Upper lobe of left lung (tissue), 6 donors: Measurements from ENCODE around the gene PBX3. TPM values are rescaled to one million over a fixed set of nuclear protein-coding genes. Genes with fewer than 3 reads are reported as not detected.

Experiments
- ATAC-seq, 2 donors: fragments of 200-7000 bp; cut with Tn5 transposase; one replicate each; pipeline ENCODE4 v1.9.1; 2022; ENCODE audit warnings: mild to moderate bottlenecking in 2 of 2, moderate library complexity in 2 of 2; ENCODE audit not compliant: low FRiP score in 2 of 2
- DNase-seq, 2 donors: peaks; one replicate each; pipeline ENCODE4 v3.0.0-alpha.2; 2019 to 2020
- H3K27ac ChIP-seq, 4 donors: fragments of 200-600 bp; sonication (generic); one replicate each; pipeline ENCODE4 v1.5.1; 2016 to 2019
- H3K27me3 ChIP-seq, 4 donors: fragments of 200-600 bp; sonication (generic); one replicate each; pipeline ENCODE4 v1.5.1; 2017 to 2019
- H3K36me3 ChIP-seq, 4 donors: fragments of 200-600 bp; sonication (generic); one replicate each; pipeline ENCODE4 v1.5.1; 2016 to 2019
- H3K4me1 ChIP-seq, 4 donors: fragments of 200-600 bp; sonication (generic); one replicate each; pipeline ENCODE4 v1.5.1; 2018 to 2019
- H3K4me3 ChIP-seq, 4 donors: fragments of 200-600 bp; sonication (generic); one replicate each; pipeline ENCODE4 v1.5.1; 2017 to 2019; ENCODE audit warnings: mild to moderate bottlenecking in 2 of 4, moderate library complexity in 1 of 4
- H3K9me3 ChIP-seq, 4 donors: fragments of 200-600 bp; sonication (generic); one replicate each; pipeline ENCODE4 v1.5.1; 2018 to 2019
- EP300 ChIP-seq, 4 donors: sonication (generic); formaldehyde crosslinking; IDR thresholded peaks; one replicate each; pipeline ENCODE4 v1.5.1; 2017; ENCODE audit warnings: antibody characterized with exemption in 4 of 4, control low read depth in 2 of 4
- POLR2A ChIP-seq, 4 donors: fragments of 450-650 bp; IDR thresholded peaks; one replicate each; pipeline ENCODE4 v1.5.1; 2016 to 2017; ENCODE audit warnings: antibody characterized with exemption in 4 of 4, mild to moderate bottlenecking in 2 of 4
- POLR2AphosphoS5 ChIP-seq, 2 donors: sonication (generic); formaldehyde crosslinking; IDR thresholded peaks; one replicate each; pipeline ENCODE4 v1.5.1; 2017; ENCODE audit warnings: antibody characterized with exemption in 2 of 2
- WGBS, 2 donors: methylation state at CpG; one replicate each; pipeline ENCODE4 v1.1.5; 2017 to 2018; 5-methylcytosine and 5-hydroxymethylcytosine counted together
- total RNA-seq, 6 donors: library from RNA; depleted of rRNA in 4 of 6; stranded (reverse); fragments of >200 nt in 4 of 6; gene quantifications; one replicate each; pipeline versions ENCODE4 v1.1.0 to v1.2.1, GENCODE V29; 2016 to 2021
- TF ChIP-seq, protein P1 (sequence below), 6 experiments: fragments of 450-650 bp in 4 of 6; fragments of 200-600 bp in 2 of 6; sonication (generic) in 2 of 6; IDR thresholded peaks; one replicate each; pipeline ENCODE4 v1.5.1; 2016 to 2019; ENCODE audit warnings: antibody characterized with exemption in 6 of 6
- donor health status: DM: no; HTN: no; CAD: no; lungs with moderate emphysema.
- donor health status: DM: no; HTN: yes; CAD: no; lungs with severe emphysema.

PBX3 gene
- total RNA-seq, 6 donors from 2014 or later, result 25.7 to 57.6 (median 41.9) TPM

DNA sequence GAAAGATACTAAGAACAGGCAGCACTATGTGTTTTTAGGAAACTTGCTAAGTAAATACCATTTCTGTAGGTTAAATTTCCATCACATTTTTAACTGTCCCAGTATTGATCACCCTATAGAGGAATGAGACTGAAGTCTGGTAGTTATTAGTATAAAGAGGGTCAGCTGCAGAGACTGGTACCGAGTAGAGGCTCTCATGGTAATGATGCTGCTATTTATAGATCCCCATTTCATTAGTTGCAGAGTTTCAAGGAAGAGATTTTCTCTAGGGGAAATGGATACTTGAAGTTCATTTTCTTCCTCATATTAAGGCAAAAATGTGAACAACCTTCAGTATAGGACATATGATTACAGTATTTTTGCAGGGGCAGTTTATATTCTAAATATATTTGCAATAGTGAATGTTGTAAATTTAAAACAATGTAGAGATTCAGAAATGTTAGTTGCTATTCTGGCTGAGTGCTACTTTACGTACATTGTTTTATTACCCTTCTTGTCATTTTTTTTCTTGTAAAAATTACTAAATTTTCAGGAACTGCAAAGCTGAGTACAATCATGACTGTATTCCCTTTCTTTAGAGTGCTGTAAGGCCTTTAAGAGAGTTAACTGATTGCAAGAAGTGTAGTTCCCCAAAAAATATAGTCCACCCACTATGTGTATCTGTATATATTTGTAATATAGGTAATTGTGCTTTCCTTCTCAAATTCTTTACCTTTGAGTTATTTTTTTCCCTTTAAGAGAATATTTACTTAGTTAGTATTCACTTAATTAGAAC, 14.7 kb downstream of the PBX3 start:
- Histone ChIP-seq H3K4me1 (peaks cover 10 to 26% (median 20%) of the 10 kb centered on the region in 4 donors), H3K9me3 (no peaks in the 10 kb centered on the region), H3K4me3 (no peak overlapping the region), H3K27ac (no peak overlapping the region), H3K27me3 (no peaks in the 10 kb centered on the region), H3K36me3 (no peaks in the 10 kb centered on the region)
- TF ChIP-seq POLR2AphosphoS5 (IDR thresholded peaks at IDR 0.05) (no peak), EP300 (IDR thresholded peaks at IDR 0.05) (no peak), POLR2A (IDR thresholded peaks at IDR 0.05) (no peak)
- TF ChIP-seq, protein P1, sequence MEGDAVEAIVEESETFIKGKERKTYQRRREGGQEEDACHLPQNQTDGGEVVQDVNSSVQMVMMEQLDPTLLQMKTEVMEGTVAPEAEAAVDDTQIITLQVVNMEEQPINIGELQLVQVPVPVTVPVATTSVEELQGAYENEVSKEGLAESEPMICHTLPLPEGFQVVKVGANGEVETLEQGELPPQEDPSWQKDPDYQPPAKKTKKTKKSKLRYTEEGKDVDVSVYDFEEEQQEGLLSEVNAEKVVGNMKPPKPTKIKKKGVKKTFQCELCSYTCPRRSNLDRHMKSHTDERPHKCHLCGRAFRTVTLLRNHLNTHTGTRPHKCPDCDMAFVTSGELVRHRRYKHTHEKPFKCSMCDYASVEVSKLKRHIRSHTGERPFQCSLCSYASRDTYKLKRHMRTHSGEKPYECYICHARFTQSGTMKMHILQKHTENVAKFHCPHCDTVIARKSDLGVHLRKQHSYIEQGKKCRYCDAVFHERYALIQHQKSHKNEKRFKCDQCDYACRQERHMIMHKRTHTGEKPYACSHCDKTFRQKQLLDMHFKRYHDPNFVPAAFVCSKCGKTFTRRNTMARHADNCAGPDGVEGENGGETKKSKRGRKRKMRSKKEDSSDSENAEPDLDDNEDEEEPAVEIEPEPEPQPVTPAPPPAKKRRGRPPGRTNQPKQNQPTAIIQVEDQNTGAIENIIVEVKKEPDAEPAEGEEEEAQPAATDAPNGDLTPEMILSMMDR (IDR thresholded peaks at IDR 0.05), result no peak
- 47 to 56% methylated on average over 2 of the region's 2 CpGs for WGBS, 2 donors
- DNase-seq, result no peak
- ATAC-seq, result no peak

- H3K9me3 ChIP-seq, result no peaks in the 10 kb centered on the region
- WGBS, 2 donors, result 50 to 53% methylated on average over 7 of the region's 7 CpGs
- H3K27me3 ChIP-seq, result no peaks in the 10 kb centered on the region
- peaks cover 10 to 26% (median 17%) of the 10 kb centered on the region in 4 donors for H3K4me1 ChIP-seq
- DNase-seq (no peak), ATAC-seq (no peak)
- no peak for TF ChIP-seq POLR2AphosphoS5 (IDR thresholded peaks at IDR 0.05)
- TF ChIP-seq POLR2A (IDR thresholded peaks at IDR 0.05), result no peak
- TF ChIP-seq, protein P1 (IDR thresholded peaks at IDR 0.05), result no peak
- no peak for TF ChIP-seq EP300 (IDR thresholded peaks at IDR 0.05)
- no peak overlapping the region for H3K4me3 ChIP-seq
- H3K27ac ChIP-seq, result no peak overlapping the region
- no peaks in the 10 kb centered on the region for H3K36me3 ChIP-seq
Observed at GRCh38 chr9:125763394-125763801, 16.2 kb downstream of the PBX3 start.

DNA sequence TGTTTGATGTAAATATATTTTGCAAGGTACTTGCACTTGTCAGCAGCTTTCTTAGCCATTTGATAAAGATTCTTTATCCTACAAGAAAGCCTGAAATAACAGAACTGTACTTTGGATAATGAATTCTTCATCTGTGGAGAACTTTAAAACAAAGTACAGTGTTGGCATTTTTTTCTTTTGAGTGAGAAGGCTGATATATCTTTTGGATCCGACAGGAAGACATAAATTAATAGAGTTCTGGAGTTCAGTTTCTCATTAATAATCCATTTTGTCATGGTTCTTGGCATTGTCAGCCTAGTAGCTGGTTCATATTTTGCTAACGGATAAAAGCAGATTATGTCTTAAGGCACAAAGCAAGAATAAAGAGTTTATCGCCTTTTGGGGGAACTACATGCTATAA, 17.0 kb downstream of the PBX3 start:
- Histone ChIP-seq H3K4me3 (no peak overlapping the region), H3K27ac (no peak overlapping the region), H3K4me1 (peaks cover 10 to 20% (median 13%) of the 10 kb centered on the region in 4 donors), H3K27me3 (no peaks in the 10 kb centered on the region), H3K9me3 (no peaks in the 10 kb centered on the region), H3K36me3 (no peaks in the 10 kb centered on the region)
- ATAC-seq (no peak), DNase-seq (no peak)
- WGBS, 2 donors, result 72 to 75% methylated on average over 3 of the region's 3 CpGs
- TF ChIP-seq POLR2AphosphoS5 (IDR thresholded peaks at IDR 0.05) (no peak), POLR2A (IDR thresholded peaks at IDR 0.05) (no peak), EP300 (IDR thresholded peaks at IDR 0.05) (no peak)
- TF ChIP-seq, protein P1 (IDR thresholded peaks at IDR 0.05), result no peak

- Histone ChIP-seq H3K4me3 (no peak overlapping the region), H3K27me3 (no peaks in the 10 kb centered on the region), H3K36me3 (no peaks in the 10 kb centered on the region), H3K4me1 (peaks cover 8 to 15% (median 10%) of the 10 kb centered on the region in 4 donors), H3K27ac (no peak overlapping the region), H3K9me3 (no peaks in the 10 kb centered on the region)
- ATAC-seq, result no peak
- no peak for TF ChIP-seq POLR2AphosphoS5 (IDR thresholded peaks at IDR 0.05)
- TF ChIP-seq, protein P1 (IDR thresholded peaks at IDR 0.05), result no peak
- no peak for TF ChIP-seq EP300 (IDR thresholded peaks at IDR 0.05)
- no peak for TF ChIP-seq POLR2A (IDR thresholded peaks at IDR 0.05)
- WGBS, 2 donors, result 94 to 95% methylated on average over 2 of the region's 2 CpGs
- DNase-seq, result no peak
Observed at GRCh38 chr9:125766468-125767221, 19.5 kb downstream of the PBX3 start.
